KMS-11 (cell line): ENCODE results near the gene GNAQ.

ENCODE experiments used
- H2AFZ ChIP-seq: fragments of 200-600 bp; sonication (generic); 2 replicates; pipeline ENCODE4 v1.6.1; 2016; ENCODE audit warnings: antibody characterized with exemption, mixed run types, low read depth
- H3K27ac ChIP-seq: fragments of 200-600 bp; sonication (generic); 2 replicates; pipeline ENCODE4 v1.6.1; 2016; ENCODE audit warnings: mild to moderate bottlenecking, mixed run types
- H3K27me3 ChIP-seq: fragments of 200-600 bp; sonication (generic); 2 replicates; pipeline ENCODE4 v1.6.1; 2017; ENCODE audit warnings: mild to moderate bottlenecking, low read depth, mixed run types, moderate library complexity; ENCODE audit not compliant: insufficient read depth
- H3K36me3 ChIP-seq: fragments of 200-600 bp; sonication (generic); 2 replicates; pipeline ENCODE4 v1.6.1; 2017; ENCODE audit warnings: mild to moderate bottlenecking, mixed run types; ENCODE audit not compliant: insufficient read depth
- H3K4me1 ChIP-seq: fragments of 200-600 bp; sonication (generic); 2 replicates; pipeline ENCODE4 v1.6.1; 2016; ENCODE audit warnings: mild to moderate bottlenecking, low read depth, mixed run types; ENCODE audit not compliant: poor library complexity, severe bottlenecking
- H3K4me2 ChIP-seq: fragments of 200-600 bp; sonication (generic); 2 replicates; pipeline ENCODE4 v1.7.0; 2016; ENCODE audit warnings: mild to moderate bottlenecking, mixed run types
- H3K4me3 ChIP-seq: fragments of 200-600 bp; sonication (generic); IDR thresholded peaks from 2 replicates; pipeline ENCODE4 v1.6.1; 2017; ENCODE audit warnings: low read depth, low read length, mixed read lengths; ENCODE audit not compliant: insufficient read depth
- H3K79me2 ChIP-seq: fragments of 200-600 bp; sonication (generic); 2 replicates; pipeline ENCODE4 v1.6.1; 2016; ENCODE audit warnings: low read depth, mixed run types; ENCODE audit not compliant: insufficient read depth
- H3K9ac ChIP-seq: fragments of 200-600 bp; sonication (generic); 2 replicates; pipeline ENCODE4 v1.6.1; 2016; ENCODE audit warnings: mild to moderate bottlenecking, mixed run types
- H4K20me1 ChIP-seq: fragments of 200-600 bp; sonication (generic); 2 replicates; pipeline ENCODE4 v1.6.1; 2016; ENCODE audit warnings: mild to moderate bottlenecking, mixed run types; ENCODE audit not compliant: insufficient read depth
- TF ChIP-seq, protein P1 (sequence below): fragments of 200-600 bp; sonication (generic); conservative IDR thresholded peaks from 2 replicates; pipeline ENCODE4 v1.6.1; 2017; ENCODE audit warnings: low read depth, mild to moderate bottlenecking, antibody characterized with exemption, low read length, moderate library complexity, mixed read lengths

GNAQ gene

GRCh38 chr9:77988630-77989029 lies 43.0 kb downstream of the GNAQ start:
- H3K9ac ChIP-seq, result no peak overlapping the region
- no peak overlapping the region for H3K27ac ChIP-seq
- H2AFZ ChIP-seq, result no peak overlapping the region
- H4K20me1 ChIP-seq, result no peaks in the 10 kb centered on the region
- H3K79me2 ChIP-seq, result no peaks in the 10 kb centered on the region
- no peak overlapping the region for H3K4me2 ChIP-seq
- H3K27me3 ChIP-seq, result no peaks in the 10 kb centered on the region
- TF ChIP-seq, protein P1, sequence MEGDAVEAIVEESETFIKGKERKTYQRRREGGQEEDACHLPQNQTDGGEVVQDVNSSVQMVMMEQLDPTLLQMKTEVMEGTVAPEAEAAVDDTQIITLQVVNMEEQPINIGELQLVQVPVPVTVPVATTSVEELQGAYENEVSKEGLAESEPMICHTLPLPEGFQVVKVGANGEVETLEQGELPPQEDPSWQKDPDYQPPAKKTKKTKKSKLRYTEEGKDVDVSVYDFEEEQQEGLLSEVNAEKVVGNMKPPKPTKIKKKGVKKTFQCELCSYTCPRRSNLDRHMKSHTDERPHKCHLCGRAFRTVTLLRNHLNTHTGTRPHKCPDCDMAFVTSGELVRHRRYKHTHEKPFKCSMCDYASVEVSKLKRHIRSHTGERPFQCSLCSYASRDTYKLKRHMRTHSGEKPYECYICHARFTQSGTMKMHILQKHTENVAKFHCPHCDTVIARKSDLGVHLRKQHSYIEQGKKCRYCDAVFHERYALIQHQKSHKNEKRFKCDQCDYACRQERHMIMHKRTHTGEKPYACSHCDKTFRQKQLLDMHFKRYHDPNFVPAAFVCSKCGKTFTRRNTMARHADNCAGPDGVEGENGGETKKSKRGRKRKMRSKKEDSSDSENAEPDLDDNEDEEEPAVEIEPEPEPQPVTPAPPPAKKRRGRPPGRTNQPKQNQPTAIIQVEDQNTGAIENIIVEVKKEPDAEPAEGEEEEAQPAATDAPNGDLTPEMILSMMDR, result no peak
- H3K4me1 ChIP-seq, result no peaks in the 10 kb centered on the region
- no peak overlapping the region for H3K4me3 ChIP-seq
- H3K36me3 ChIP-seq, result no peaks in the 10 kb centered on the region

DNA sequence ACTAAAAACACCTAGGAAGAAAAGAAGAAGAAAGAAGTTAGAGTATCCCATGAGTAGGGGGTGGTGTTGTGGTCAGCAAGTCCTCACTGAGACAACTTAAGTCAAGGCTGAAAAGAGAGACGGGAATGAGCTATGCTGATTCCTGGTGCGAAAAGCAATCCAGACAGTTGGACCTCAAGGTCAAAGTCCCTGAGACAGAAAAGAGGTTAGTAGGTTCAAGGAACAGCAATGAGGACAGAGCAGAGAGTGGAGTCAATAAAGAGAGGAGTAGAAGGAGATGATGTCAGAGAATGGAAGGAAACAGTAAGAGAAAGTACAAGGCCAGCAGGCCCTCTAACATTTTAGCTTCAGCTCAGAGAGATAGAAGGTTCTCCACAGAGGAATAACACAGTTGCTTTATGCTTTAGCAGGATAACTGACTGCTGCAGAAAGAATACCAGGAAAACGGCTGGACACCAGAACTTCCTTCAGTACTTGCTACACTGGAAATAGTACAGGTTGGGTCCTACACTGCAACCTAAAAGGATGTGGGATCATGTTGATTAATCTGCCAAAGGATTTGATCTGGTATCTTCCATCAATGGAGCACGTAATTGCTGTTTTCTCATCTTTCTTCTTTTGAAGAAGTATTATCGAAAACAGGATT lies 43.6 kb downstream of the GNAQ start:
- Histone ChIP-seq H4K20me1 (no peaks in the 10 kb centered on the region), H3K27me3 (no peaks in the 10 kb centered on the region), H3K9ac (no peak overlapping the region), H3K27ac (no peak overlapping the region), H3K4me2 (no peak overlapping the region), H3K4me3 (no peak overlapping the region), H3K36me3 (no peaks in the 10 kb centered on the region), H3K79me2 (no peaks in the 10 kb centered on the region), H3K4me1 (no peaks in the 10 kb centered on the region), H2AFZ (no peak overlapping the region)
- TF ChIP-seq, protein P1, result no peak

DNA sequence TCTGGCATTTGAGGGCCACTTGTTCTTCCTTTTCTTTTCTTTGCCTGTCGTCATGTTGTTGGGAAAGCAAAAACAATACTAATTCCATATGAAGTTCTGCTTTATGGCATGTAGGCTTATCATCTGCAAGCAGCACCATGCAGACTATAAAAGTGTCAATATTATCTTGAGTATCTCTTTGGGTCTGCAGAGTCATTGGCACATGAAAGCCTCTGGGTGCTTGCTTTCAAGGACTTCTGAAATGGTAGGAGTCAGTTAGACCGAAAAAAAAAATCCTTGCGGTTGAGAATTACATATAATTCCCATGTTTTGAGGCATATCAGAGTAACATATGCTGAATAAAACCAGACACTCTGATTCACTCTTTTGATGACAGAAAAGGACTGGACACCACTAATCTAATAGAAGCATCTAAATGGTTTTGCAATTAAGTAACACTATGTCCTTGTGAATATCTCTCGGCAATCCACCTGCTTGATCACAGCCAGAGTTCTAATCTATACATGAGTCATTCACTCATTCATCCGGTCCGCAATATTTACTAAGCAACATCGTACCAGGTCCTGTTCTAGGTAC lies 44.4 kb downstream of the GNAQ start:
- Histone ChIP-seq H3K9ac (no peak overlapping the region), H2AFZ (no peak overlapping the region), H3K4me3 (no peak overlapping the region), H3K4me1 (no peaks in the 10 kb centered on the region), H3K79me2 (no peaks in the 10 kb centered on the region), H3K36me3 (no peaks in the 10 kb centered on the region), H3K4me2 (no peak overlapping the region), H4K20me1 (no peaks in the 10 kb centered on the region), H3K27ac (no peak overlapping the region), H3K27me3 (no peaks in the 10 kb centered on the region)
- TF ChIP-seq, protein P1, result no peak

DNA sequence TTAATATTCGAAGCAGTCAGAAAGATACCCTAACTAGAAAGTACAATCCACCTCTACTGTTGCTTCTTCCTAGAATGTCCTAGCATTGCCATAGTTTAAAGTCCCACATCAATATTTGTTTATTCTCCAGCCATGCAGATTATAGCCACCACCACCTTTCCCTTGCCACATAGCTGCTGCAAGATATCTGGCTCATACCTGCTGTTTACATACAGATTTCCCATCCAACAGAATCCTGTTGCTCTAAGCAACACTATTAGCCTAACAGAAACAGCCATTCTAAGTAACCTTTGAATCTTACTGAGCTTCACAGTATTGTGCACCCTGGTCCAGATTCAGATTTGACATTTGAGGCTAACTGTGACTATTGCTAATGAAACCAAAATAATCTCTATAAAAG lies 45.6 kb downstream of the GNAQ start:
- Histone ChIP-seq H2AFZ (no peak overlapping the region), H3K36me3 (no peaks in the 10 kb centered on the region), H3K79me2 (no peaks in the 10 kb centered on the region), H3K4me3 (no peak overlapping the region), H3K27ac (no peak overlapping the region), H3K9ac (no peak overlapping the region), H4K20me1 (no peaks in the 10 kb centered on the region), H3K4me1 (no peaks in the 10 kb centered on the region), H3K27me3 (no peaks in the 10 kb centered on the region), H3K4me2 (no peak overlapping the region)
- TF ChIP-seq, protein P1, result no peak
